DOHH2 (cell line): ENCODE results near the gene SNX30.

ENCODE experiments used
- CTCF ChIP-seq: fragments of 200-600 bp; sonication (generic); IDR thresholded peaks from one replicate; pipeline ENCODE4 v1.5.1; 2014; ENCODE audit warnings: antibody characterized with exemption, mild to moderate bottlenecking, low read depth, low read length; ENCODE audit not compliant: poor library complexity, severe bottlenecking
- EZH2phosphoT487 ChIP-seq: fragments of 200-600 bp; sonication (generic); IDR thresholded peaks from 2 replicates; pipeline ENCODE4 v1.6.1; 2017; ENCODE audit warnings: borderline replicate concordance, mild to moderate bottlenecking, antibody characterized with exemption, low read length, moderate library complexity, mixed read lengths

GRCh38 chr9:112772215-112772509, 21.6 kb downstream of the SNX30 start:
- TF ChIP-seq CTCF (no peak), EZH2phosphoT487 (no peak)
